OCI-LY1 (cell line): ENCODE measurements around the gene RHBDD3.

Source experiments
- CTCF ChIP-seq: fragments of 200-600 bp; sonication (generic), shearing (Covaris generic); IDR thresholded peaks from 2 replicates; pipeline ENCODE4 v1.5.1; 2017; ENCODE audit warnings: mild to moderate bottlenecking, antibody characterized with exemption, low read length, moderate library complexity, mixed read lengths
- EZH2 ChIP-seq: fragments of 200-600 bp; sonication (generic), shearing (Covaris generic); IDR thresholded peaks from 2 replicates; pipeline ENCODE4 v1.8.0; 2017; ENCODE audit warnings: borderline replicate concordance, mixed run types, mild to moderate bottlenecking, antibody characterized with exemption, low read length, moderate library complexity, mixed read lengths

- TF ChIP-seq CTCF (no peak), EZH2 (no peak)
Observed at GRCh38 chr22:29216011-29216872, 51.5 kb downstream of the RHBDD3 start.
